NCI-H345 treated with DMSO at 0.1 percent for 48 hours (cell line): ENCODE measurements around the gene IL3.
A peak's percentile ranks its signal among the peaks of the same experiment; 100 is the strongest.

Experiments
- DNase-seq: peaks from one replicate; lab custom pipeline; 2025; ENCODE audit not compliant: unreplicated experiment; lab: John Stamatoyannopoulos, UW

IL3 gene

GRCh38 chr5:132025403-132025971 is 35.0 kb upstream of the IL3 start:
- no peak for DNase-seq

DNA sequence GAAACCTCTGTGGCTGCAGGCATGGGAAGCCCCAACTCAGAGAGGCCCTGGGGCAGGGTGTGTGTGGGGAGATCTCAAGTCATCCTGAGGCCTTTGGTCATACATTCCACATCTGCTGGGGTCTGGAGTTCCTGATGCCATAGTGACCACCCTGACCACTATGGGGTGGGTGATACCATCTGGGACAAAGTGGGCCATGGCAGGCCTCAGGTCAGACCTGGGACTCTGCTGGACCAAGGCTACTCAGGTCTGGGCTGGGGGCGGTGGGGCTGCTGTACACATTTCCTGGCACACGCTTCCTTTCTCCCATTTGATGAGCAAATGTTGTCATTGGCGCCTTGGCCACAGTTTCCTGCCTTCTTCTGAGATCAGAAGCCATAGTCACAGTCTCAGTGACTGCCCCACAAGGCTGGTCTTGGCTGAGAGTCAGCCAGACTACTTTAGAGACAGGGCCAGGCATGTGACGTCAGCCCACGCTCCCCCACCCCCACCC is 33.9 kb upstream of the IL3 start:
- no peak for DNase-seq

DNA sequence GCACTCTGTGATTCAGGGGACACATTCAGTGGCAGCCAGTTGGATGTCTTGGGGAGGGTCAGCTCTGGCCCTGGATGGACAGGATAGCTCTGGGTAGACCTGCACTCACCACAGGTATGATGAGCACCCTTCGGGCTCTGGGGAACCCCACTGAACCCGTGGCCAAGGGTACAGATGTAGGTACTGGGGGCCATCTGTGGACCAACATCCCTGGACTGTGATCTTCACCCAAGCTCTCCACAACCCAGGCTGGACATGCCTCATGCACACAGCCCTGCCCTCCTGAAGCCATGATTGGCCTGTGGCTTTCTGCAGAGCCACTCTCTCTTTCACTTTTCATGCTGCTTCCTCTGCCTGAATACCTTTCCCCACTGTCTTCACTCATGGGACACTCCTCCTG is 33.4 kb upstream of the IL3 start:
- no peak for DNase-seq

- no peak for DNase-seq
Observed at GRCh38 chr5:132029609-132030330, 30.7 kb upstream of the IL3 start.

DNA sequence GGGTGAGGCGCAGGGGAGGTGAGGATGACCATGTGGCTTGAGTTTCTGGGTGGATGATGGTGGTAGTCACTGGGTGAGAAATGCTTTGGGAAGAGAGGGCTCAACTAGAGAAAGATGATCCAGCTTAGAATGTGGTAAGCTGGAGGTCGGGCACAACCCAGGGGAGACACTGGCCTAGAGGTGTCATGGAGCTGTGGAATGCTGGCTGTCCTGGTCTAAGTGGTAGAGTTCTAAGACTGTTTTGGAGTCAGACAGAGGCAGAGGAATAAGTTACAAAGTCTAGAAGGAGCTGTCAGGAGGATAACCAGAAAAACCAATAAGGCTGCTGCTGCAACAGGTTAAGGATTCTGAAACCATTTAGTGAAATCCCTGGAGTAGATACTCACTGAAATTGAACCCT is 29.8 kb upstream of the IL3 start:
- DNase-seq, result no peak

- no peak for DNase-seq
Observed at GRCh38 chr5:132032196-132032595, 28.3 kb upstream of the IL3 start.

- DNase-seq, result no peak
Observed at GRCh38 chr5:132033122-132033521, 27.3 kb upstream of the IL3 start.

DNA sequence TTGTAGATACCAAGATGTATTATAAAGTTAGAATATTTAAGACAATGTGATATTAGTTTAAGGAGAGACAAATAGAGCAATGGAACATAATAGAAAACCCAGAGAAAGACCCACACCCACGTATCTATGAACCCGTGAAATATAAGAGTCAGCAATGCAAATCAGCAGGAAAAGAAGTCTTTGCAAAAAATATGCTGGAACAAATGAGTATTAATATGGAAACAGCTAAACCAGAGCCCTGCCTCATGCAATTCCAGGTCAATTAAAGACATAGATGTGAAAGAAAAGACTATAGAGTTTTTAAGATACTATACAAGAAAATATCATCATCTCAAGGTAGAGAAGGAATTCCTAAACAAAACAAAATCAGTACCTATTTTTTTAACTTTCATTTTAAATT is 23.1 kb upstream of the IL3 start:
- DNase-seq, result no peak

DNA sequence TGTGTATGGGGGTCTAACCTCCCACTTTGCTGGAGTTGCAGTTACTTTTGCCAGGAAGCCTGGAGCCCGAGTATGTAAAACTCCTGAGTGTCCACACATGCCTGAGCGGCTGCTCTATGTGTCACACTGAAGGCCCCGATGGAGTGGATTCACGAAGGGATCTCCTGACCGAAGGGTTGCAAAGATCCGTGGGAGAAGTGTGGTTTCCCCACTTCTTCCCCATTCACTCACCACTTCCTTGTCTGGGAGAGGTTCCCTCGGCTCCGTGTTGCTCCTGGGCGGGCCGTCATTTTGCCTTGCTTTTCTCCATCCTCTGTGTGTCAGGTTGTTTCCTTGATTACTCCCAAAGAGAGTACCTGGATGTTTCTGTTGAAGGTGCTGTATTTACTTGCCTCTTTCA is 16.2 kb upstream of the IL3 start:
- no peak for DNase-seq

- no peak for DNase-seq
Observed at GRCh38 chr5:132046880-132047299, 13.6 kb upstream of the IL3 start.

DNA sequence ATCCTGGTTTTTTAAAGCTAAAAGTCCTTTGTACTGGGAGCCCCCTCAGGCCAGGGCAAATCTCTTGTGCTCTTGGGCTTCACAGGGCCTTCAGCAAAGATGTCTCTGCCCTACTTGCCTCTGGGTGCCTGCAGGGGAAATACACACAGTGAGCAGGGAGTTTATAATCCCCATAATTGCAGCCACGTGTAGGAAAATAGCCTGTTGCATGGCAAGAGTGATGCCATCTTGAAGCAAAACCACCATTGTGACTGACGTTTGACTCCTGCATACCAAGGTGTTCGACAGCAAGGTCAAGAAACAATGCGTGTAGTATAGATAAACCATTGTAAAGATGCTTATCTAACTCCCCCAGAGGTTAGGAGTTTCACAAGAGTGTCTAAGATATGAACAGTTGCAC is 11.4 kb upstream of the IL3 start:
- no peak for DNase-seq

- DNase-seq, result no peak
Observed at GRCh38 chr5:132049559-132049958, 10.9 kb upstream of the IL3 start.

- DNase-seq, result no peak
Observed at GRCh38 chr5:132050136-132050535, 10.3 kb upstream of the IL3 start.

GRCh38 chr5:132050661-132051552 is 9.5 kb upstream of the IL3 start:
- no peak for DNase-seq

GRCh38 chr5:132052520-132052919 is 7.9 kb upstream of the IL3 start:
- DNase-seq, result no peak

DNA sequence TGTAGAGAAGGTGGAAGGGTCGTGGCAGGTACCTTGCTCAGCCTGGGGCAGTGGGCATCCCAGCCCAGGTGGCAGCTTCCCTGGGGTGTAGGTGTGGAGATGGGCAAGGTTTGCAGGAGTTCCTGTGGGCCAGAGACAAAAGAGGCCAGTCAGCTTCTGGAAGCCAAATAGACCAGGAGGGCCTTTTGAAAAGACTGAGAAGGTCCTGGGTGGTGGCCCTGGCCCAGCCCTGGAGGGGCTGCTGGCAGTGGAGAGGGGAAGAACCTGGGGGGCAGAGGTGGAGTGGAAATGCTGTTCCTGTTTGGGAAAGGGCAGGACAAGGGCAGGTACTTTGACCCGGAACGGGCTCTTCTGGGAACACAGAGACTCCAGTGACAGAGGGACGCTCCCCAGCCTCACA is 7.0 kb upstream of the IL3 start:
- DNase-seq, result no peak

DNA sequence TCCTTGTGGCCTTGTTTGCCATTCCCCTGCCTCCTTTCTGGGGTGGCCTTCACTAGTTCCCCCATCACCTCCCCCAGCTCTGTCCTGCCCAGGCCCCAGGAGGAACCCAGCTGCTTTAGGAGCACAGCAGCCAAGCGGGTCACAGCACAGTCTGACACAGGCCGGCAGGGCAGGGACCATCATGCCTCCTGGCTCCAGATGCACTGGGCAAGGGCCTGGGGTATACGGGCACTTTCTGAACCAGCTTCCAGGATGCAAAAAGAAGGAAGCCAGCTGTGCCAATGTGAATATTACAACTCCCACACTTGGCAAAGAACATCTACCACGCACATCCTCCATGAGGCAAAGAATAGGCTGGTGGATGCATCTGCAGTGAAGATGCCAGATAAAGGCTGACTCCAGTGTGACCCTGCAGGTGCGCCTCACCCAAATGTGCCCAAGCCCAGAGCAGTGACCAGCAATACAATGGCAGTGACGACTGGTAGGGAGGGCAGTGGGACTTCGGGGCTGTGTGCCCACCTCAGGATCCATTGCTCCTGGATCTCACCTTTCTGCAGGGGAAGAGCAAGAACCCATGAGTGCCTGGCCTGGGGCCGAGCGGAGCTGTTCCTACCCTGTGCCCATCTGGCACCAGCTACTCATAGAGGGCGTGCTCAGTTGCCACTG is 6.3 kb upstream of the IL3 start:
- no peak for DNase-seq

- DNase-seq, result no peak
Observed at GRCh38 chr5:132054697-132055440, 5.6 kb upstream of the IL3 start.

- peak; percentile 11 for DNase-seq
Observed at GRCh38 chr5:132055441-132055807, 5.0 kb upstream of the IL3 start.

DNA sequence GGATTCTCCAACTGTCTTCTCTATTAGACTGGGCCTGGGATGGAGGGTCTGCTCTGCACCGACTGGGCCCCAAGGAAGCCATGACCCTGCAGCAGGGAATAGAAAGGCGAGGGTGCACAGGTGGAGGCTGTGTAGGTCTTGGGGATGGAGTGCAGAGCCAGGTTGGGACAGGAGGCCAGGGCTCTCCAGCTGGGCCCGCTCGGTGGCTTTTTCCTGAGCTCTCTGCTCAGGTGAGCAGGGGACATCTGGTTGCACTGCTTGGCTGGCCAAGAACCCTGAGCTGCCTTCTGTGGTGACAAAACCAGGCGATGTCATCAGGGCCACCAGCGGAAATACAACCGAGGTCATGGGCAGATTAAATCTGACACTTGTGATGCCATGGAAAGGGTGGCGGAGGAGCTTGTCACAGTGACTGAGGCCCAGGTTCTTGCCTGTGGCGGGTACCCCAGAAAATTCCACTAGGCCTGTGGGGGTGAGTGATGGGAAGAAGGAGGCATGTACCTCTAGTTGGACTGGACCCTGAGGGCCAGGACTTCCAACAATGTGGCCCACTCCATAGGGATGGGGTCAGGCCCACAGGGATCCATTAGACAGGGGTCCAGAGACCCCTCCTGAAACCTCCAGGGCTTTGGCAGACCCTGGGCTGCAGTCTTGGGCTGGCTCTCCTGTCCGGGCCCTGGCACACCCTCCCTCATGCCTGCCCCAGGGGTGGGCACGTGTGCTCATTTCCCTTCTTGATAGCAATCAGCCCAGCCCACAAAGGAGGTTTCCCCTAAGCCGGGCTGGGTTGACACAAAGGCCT is 4.4 kb upstream of the IL3 start:
- no peak for DNase-seq
